Measurements from ENCODE around the gene DPPA5. TPM values are rescaled to one million over a fixed set of nuclear protein-coding genes. Genes with fewer than 3 reads are reported as not detected.

The DPPA5 gene
- total and polyA plus RNA-seq, 2 donors (not counting 1 experiment from before 2014, with no cell fraction given): not detected

- Mint-ChIP-seq H3K27me3 (peaks cover 7% of the 10 kb centered on the region), H3K4me3 (no peak overlapping the region), H3K4me1 (no peaks in the 10 kb centered on the region), H3K9me3 (ENCODE audit: insufficient read depth) (no peaks in the 10 kb centered on the region), H3K27ac (no peak overlapping the region)
- H4K20me1 ChIP-seq (ENCODE audit: control insufficient read depth, insufficient read depth, low read length, poor library complexity, severe bottlenecking): no peaks in the 10 kb centered on the region
- H3K36me3 ChIP-seq (replicated peaks in 1 of 2; ENCODE audit: control extremely low read depth in 1 of 2, control insufficient read depth in 1 of 2, extremely low read depth in 1 of 2, insufficient read depth in 2 of 2, low read length in 1 of 2): no peaks in the 10 kb centered on the region
- CTCF ChIA-PET: no interaction called here
- intact Hi-C loops (cut with micrococcal nuclease): no loop called here
- ATAC-seq (ENCODE audit: low read depth) (no peak), DNase-seq (no peak)
- POLR2A ChIA-PET: no interaction called here
- no peak overlapping the region for H2AFZ ChIP-seq (ENCODE audit: insufficient read depth, low read depth, low read length, poor library complexity, severe bottlenecking)
- H3K27ac ChIP-seq (ENCODE audit: low read length in 2 of 2): no peak overlapping the region
- H3K4me1 ChIP-seq (ENCODE audit: control insufficient read depth in 2 of 2, insufficient read depth in 2 of 2, low read length in 2 of 2): no peaks in the 10 kb centered on the region
- H3K9ac ChIP-seq (ENCODE audit: low read length): no peak overlapping the region
- no peaks in the 10 kb centered on the region for H3K79me2 ChIP-seq (ENCODE audit: control insufficient read depth, insufficient read depth, low read length)
- no peak overlapping the region for H3K4me2 ChIP-seq (replicated peaks; ENCODE audit: low read depth, low read length, poor library complexity, severe bottlenecking)
- H3K9me3 ChIP-seq (ENCODE audit: control extremely low read depth in 1 of 3, control insufficient read depth in 2 of 3, insufficient read depth in 1 of 3, low read length in 2 of 3): peaks cover 0 to 31% (median 10%) of the 10 kb centered on the region in 3 donors
- TF ChIP-seq CTCF (IDR thresholded peaks at IDR 0.05): no peak
- no peak for TF ChIP-seq EZH2 (IDR thresholded peaks at IDR 0.05; ENCODE audit: borderline replicate concordance, insufficient read depth, low read depth, low read length, poor library complexity, severe bottlenecking)
- WGBS (ENCODE audit: insufficient coverage): no CpG with 5 or more reads among the region's 4 CpGs
- no peak overlapping the region for H3K4me3 ChIP-seq (ENCODE audit: control extremely low read depth in 1 of 5, extremely low read depth in 1 of 5, insufficient read depth in 1 of 5, low read depth in 2 of 5, low read length in 4 of 5)
- no peaks in the 10 kb centered on the region for H3K27me3 ChIP-seq (replicated peaks in 1 of 4; ENCODE audit: control extremely low read depth in 1 of 4, control insufficient read depth in 3 of 4, insufficient read depth in 4 of 4, low read length in 3 of 4)
These were observed 14.6 kb upstream of the DPPA5 start for GRCh38 chr6:73368675-73369074.

- TF ChIP-seq EZH2 (IDR thresholded peaks at IDR 0.05; ENCODE audit: borderline replicate concordance, insufficient read depth, low read depth, low read length, poor library complexity, severe bottlenecking): no peak
- TF ChIP-seq CTCF (IDR thresholded peaks at IDR 0.05): no peak
- WGBS (ENCODE audit: insufficient coverage): 87% methylated on average over 13 of the region's 16 CpGs
- Histone ChIP-seq H3K27ac (ENCODE audit: low read length in 2 of 2) (no peak overlapping the region), H3K9me3 (ENCODE audit: control extremely low read depth in 1 of 3, control insufficient read depth in 2 of 3, insufficient read depth in 1 of 3, low read length in 2 of 3) (peaks cover 0 to 26% (median 10%) of the 10 kb centered on the region in 3 donors), H3K36me3 (replicated peaks in 1 of 2; ENCODE audit: control extremely low read depth in 1 of 2, control insufficient read depth in 1 of 2, extremely low read depth in 1 of 2, insufficient read depth in 2 of 2, low read length in 1 of 2) (no peaks in the 10 kb centered on the region), H3K4me3 (ENCODE audit: control extremely low read depth in 1 of 5, extremely low read depth in 1 of 5, insufficient read depth in 1 of 5, low read depth in 2 of 5, low read length in 4 of 5) (no peak overlapping the region), H4K20me1 (ENCODE audit: control insufficient read depth, insufficient read depth, low read length, poor library complexity, severe bottlenecking) (no peaks in the 10 kb centered on the region), H3K79me2 (ENCODE audit: control insufficient read depth, insufficient read depth, low read length) (no peaks in the 10 kb centered on the region), H2AFZ (ENCODE audit: insufficient read depth, low read depth, low read length, poor library complexity, severe bottlenecking) (no peak overlapping the region), H3K4me2 (replicated peaks; ENCODE audit: low read depth, low read length, poor library complexity, severe bottlenecking) (no peak overlapping the region), H3K4me1 (ENCODE audit: control insufficient read depth in 2 of 2, insufficient read depth in 2 of 2, low read length in 2 of 2) (no peaks in the 10 kb centered on the region), H3K27me3 (replicated peaks in 1 of 4; ENCODE audit: control extremely low read depth in 1 of 4, control insufficient read depth in 3 of 4, insufficient read depth in 4 of 4, low read length in 3 of 4) (no peaks in the 10 kb centered on the region), H3K9ac (ENCODE audit: low read length) (no peak overlapping the region)
- ChIA-PET POLR2A (no interaction called here), CTCF (no interaction called here)
- H3K27me3 Mint-ChIP-seq: peaks cover 7% of the 10 kb centered on the region
- DNase-seq: no peak
- ATAC-seq (ENCODE audit: low read depth): no peak
- no peak overlapping the region for H3K4me3 Mint-ChIP-seq
- H3K9me3 Mint-ChIP-seq (ENCODE audit: insufficient read depth): no peaks in the 10 kb centered on the region
- no peak overlapping the region for H3K27ac Mint-ChIP-seq
- no peaks in the 10 kb centered on the region for H3K4me1 Mint-ChIP-seq
- intact Hi-C loops (cut with micrococcal nuclease): no loop called here
These were observed 13.8 kb upstream of the DPPA5 start for GRCh38 chr6:73367761-73368355.

Data from B cell (primary cell).